WTC11 (cell line): ENCODE measurements around the gene ZFP36L1. TPM values are rescaled to one million over a fixed set of nuclear protein-coding genes. Genes with fewer than 3 reads are reported as not detected.

Experiments used
- ATAC-seq: fragments of 200-7000 bp; cut with Tn5 transposase; 2 replicates; pipeline ENCODE4 v1.10.0; 2021; ENCODE audit warnings: mild to moderate bottlenecking, moderate library complexity
- CTCF ChIA-PET: fragments of 300-600 bp; sonication (Branson Sonifier 250); formaldehyde crosslinking; loops from one replicate; lab custom pipeline; 2021; ENCODE audit warnings: antibody characterized with exemption; lab: Charles Lee
- POLR2A ChIA-PET: fragments of 350-600 bp; sonication (Branson Sonifier 250); formaldehyde crosslinking; loops from one replicate; lab custom pipeline; 2021; ENCODE audit warnings: antibody characterized with exemption; lab: Charles Lee
- DNase-seq: peaks from one replicate; pipeline ENCODE4 v3.0.0; 2021; ENCODE audit warnings: low spot score
- H3K27ac Mint-ChIP-seq: 2 replicates; pipeline ENCODE4 v1.8.0; 2021; ENCODE audit warnings: mixed read lengths
- H3K27me3 Mint-ChIP-seq: 2 replicates; pipeline ENCODE4 v1.8.0; 2021; ENCODE audit warnings: low read depth, mild to moderate bottlenecking, moderate library complexity, mixed read lengths
- H3K36me3 Mint-ChIP-seq: 2 replicates; pipeline ENCODE4 v1.8.0; 2021; ENCODE audit warnings: mixed read lengths
- H3K4me1 Mint-ChIP-seq: 2 replicates; pipeline ENCODE4 v1.8.0; 2022; ENCODE audit warnings: mixed read lengths
- H3K4me3 Mint-ChIP-seq: 2 replicates; pipeline ENCODE4 v1.8.0; 2021; ENCODE audit warnings: mild to moderate bottlenecking, moderate library complexity, mixed read lengths
- H3K9me3 Mint-ChIP-seq: 2 replicates; pipeline ENCODE4 v1.8.0; 2021; ENCODE audit warnings: mixed read lengths
- CBFB ChIP-seq: sonication (generic); formaldehyde crosslinking; IDR thresholded peaks from 2 replicates; pipeline ENCODE4 v1.8.1; 2022; ENCODE audit warnings: mild to moderate bottlenecking, low read depth, missing genetic modification reagents
- CREB1 ChIP-seq: sonication (generic); formaldehyde crosslinking; IDR thresholded peaks from 2 replicates; pipeline ENCODE4 v1.8.0; 2023; ENCODE audit warnings: mild to moderate bottlenecking, missing genetic modification reagents
- CREM ChIP-seq: sonication (generic); formaldehyde crosslinking; IDR thresholded peaks from 2 replicates; pipeline ENCODE4 v1.8.1; 2022; ENCODE audit warnings: mild to moderate bottlenecking, missing genetic modification reagents, moderate library complexity
- E2F1 ChIP-seq: sonication (generic); formaldehyde crosslinking; IDR thresholded peaks from 2 replicates; pipeline ENCODE4 v1.8.0; 2022; ENCODE audit warnings: mild to moderate bottlenecking, missing genetic modification reagents
- ETV6 ChIP-seq: sonication (generic); formaldehyde crosslinking; IDR thresholded peaks from 2 replicates; pipeline ENCODE4 v1.8.1; 2022; ENCODE audit warnings: mild to moderate bottlenecking, missing genetic modification reagents
- FOXJ3 ChIP-seq: sonication (generic); formaldehyde crosslinking; IDR thresholded peaks from 2 replicates; pipeline ENCODE4 v1.9.0; 2021; ENCODE audit warnings: missing genetic modification reagents, mild to moderate bottlenecking, borderline replicate concordance
- FOXP4 ChIP-seq: sonication (generic); formaldehyde crosslinking; IDR thresholded peaks from 2 replicates; pipeline ENCODE4 v1.8.0; 2022; ENCODE audit warnings: mild to moderate bottlenecking, missing genetic modification reagents
- GABPB1 ChIP-seq: sonication (generic); formaldehyde crosslinking; IDR thresholded peaks from 2 replicates; pipeline ENCODE4 v1.8.1; 2023; ENCODE audit warnings: mild to moderate bottlenecking, missing genetic modification reagents
- GRHL2 ChIP-seq: fragments of 250-450 bp; sonication (Bioruptor Pico); IDR thresholded peaks from 2 replicates; pipeline ENCODE4 v1.8.0; 2022; ENCODE audit warnings: mild to moderate bottlenecking, moderate library complexity; ENCODE audit not compliant: insufficient replicate concordance, severe bottlenecking
- NFATC4 ChIP-seq: fragments of 250-450 bp; sonication (Bioruptor Pico); IDR thresholded peaks from 2 replicates; pipeline ENCODE4 v1.9.0; 2021; ENCODE audit warnings: mild to moderate bottlenecking
- NR3C1 ChIP-seq: sonication (generic); formaldehyde crosslinking; conservative IDR thresholded peaks from 2 replicates; pipeline ENCODE4 v1.8.1; 2023; ENCODE audit warnings: low read depth, mild to moderate bottlenecking, missing genetic modification reagents
- OVOL2 ChIP-seq: fragments of 250-450 bp; sonication (Bioruptor Pico); IDR thresholded peaks from 2 replicates; pipeline ENCODE4 v1.9.0; 2021; ENCODE audit warnings: mild to moderate bottlenecking, borderline replicate concordance
- RORB ChIP-seq: fragments of 250-450 bp; sonication (Bioruptor Pico); IDR thresholded peaks from 2 replicates; pipeline ENCODE4 v1.9.0; 2021; ENCODE audit warnings: mild to moderate bottlenecking
- SMAD3 ChIP-seq: sonication (generic); formaldehyde crosslinking; IDR thresholded peaks from 2 replicates; pipeline ENCODE4 v1.8.0; 2022; ENCODE audit warnings: missing genetic modification reagents, mild to moderate bottlenecking, borderline replicate concordance
- SOX15 ChIP-seq: fragments of 250-450 bp; sonication (Bioruptor Pico); IDR thresholded peaks from 2 replicates; pipeline ENCODE4 v1.9.0; 2021; ENCODE audit warnings: mild to moderate bottlenecking
- TEAD1 ChIP-seq: sonication (generic); formaldehyde crosslinking; IDR thresholded peaks from 2 replicates; pipeline ENCODE4 v1.8.0; 2022; ENCODE audit warnings: mild to moderate bottlenecking, missing genetic modification reagents
- ZNF317 ChIP-seq: sonication (generic); formaldehyde crosslinking; IDR thresholded peaks from 2 replicates; pipeline ENCODE4 v1.8.1; 2023; ENCODE audit warnings: low read depth, mild to moderate bottlenecking, moderate library complexity, missing genetic modification reagents, borderline replicate concordance
- ZNF396 ChIP-seq: fragments of 250-450 bp; sonication (Bioruptor Pico); IDR thresholded peaks from 2 replicates; pipeline ENCODE4 v1.8.0; 2021; ENCODE audit warnings: mild to moderate bottlenecking, moderate library complexity, borderline replicate concordance
- ZNF416 ChIP-seq: fragments of 250-450 bp; sonication (Bioruptor Pico); IDR thresholded peaks from 2 replicates; pipeline ENCODE4 v1.9.0; 2021; ENCODE audit warnings: mild to moderate bottlenecking, inconsistent platforms
- total RNA-seq: library from RNA; stranded (reverse); gene quantifications from 3 replicates; pipeline ENCODE4 v1.2.3, GENCODE V29; 2021
- TF ChIP-seq, protein P1 (sequence below): sonication (generic); formaldehyde crosslinking; IDR thresholded peaks from 2 replicates; pipeline ENCODE4 v1.8.0; 2023; ENCODE audit warnings: mild to moderate bottlenecking, missing genetic modification reagents
- TF ChIP-seq, protein P2 (sequence below): fragments of 250-450 bp; sonication (Bioruptor Pico); IDR thresholded peaks from 2 replicates; pipeline ENCODE4 v1.9.0; 2021; ENCODE audit warnings: mild to moderate bottlenecking, borderline replicate concordance

Gene ZFP36L1
- total RNA-seq, 1 experiment from 2014 or later = 132 TPM

- ATAC-seq = no peak
- Mint-ChIP-seq H3K27me3 (peaks cover 2% of the 10 kb centered on the region; the same call in 1 of the 2 replicates), H3K9me3 (no peaks in the 10 kb centered on the region), H3K36me3 (no peaks in the 10 kb centered on the region), H3K4me1 (peaks cover 17% of the 10 kb centered on the region), H3K4me3 (no peak overlapping the region), H3K27ac (no peak overlapping the region)
- no peak for DNase-seq
- CTCF ChIA-PET = interaction anchor here (0.6 to 4.0 kb wide), 11 partner anchors 14 to 1224 kb away, joined by 3 to 46 read pairs (median 5); partner anchors contain the start of genes PIGH and ZFP36L1
- no peak for TF ChIP-seq ZNF396 (CRISPR knock-in tag)
- TF ChIP-seq SMAD3 (CRISPR knock-in tag) = no peak
- no peak for TF ChIP-seq SOX15 (CRISPR knock-in tag)
- no peak for TF ChIP-seq NFATC4 (CRISPR knock-in tag)
- TF ChIP-seq, protein P1, sequence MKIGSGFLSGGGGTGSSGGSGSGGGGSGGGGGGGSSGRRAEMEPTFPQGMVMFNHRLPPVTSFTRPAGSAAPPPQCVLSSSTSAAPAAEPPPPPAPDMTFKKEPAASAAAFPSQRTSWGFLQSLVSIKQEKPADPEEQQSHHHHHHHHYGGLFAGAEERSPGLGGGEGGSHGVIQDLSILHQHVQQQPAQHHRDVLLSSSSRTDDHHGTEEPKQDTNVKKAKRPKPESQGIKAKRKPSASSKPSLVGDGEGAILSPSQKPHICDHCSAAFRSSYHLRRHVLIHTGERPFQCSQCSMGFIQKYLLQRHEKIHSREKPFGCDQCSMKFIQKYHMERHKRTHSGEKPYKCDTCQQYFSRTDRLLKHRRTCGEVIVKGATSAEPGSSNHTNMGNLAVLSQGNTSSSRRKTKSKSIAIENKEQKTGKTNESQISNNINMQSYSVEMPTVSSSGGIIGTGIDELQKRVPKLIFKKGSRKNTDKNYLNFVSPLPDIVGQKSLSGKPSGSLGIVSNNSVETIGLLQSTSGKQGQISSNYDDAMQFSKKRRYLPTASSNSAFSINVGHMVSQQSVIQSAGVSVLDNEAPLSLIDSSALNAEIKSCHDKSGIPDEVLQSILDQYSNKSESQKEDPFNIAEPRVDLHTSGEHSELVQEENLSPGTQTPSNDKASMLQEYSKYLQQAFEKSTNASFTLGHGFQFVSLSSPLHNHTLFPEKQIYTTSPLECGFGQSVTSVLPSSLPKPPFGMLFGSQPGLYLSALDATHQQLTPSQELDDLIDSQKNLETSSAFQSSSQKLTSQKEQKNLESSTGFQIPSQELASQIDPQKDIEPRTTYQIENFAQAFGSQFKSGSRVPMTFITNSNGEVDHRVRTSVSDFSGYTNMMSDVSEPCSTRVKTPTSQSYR = no peak
- TF ChIP-seq FOXP4 = no peak
- TF ChIP-seq CREM (CRISPR knock-in tag) = no peak
- no peak for TF ChIP-seq OVOL2 (CRISPR knock-in tag)
- no peak for TF ChIP-seq TEAD1 (CRISPR knock-in tag)
- TF ChIP-seq ETV6 (CRISPR knock-in tag) = no peak
- no peak for TF ChIP-seq NR3C1 (CRISPR knock-in tag)
- no peak for TF ChIP-seq RORB
- TF ChIP-seq CBFB (CRISPR knock-in tag) = no peak
- POLR2A ChIA-PET = interaction anchor here (1.1 kb wide), 2 partner anchors 8 to 10 kb away, joined by 3 to 4 read pairs; no protein-coding TSS in a partner anchor
Observed at GRCh38 chr14:68824207-68824516, 31.3 kb upstream of the ZFP36L1 start.

- no peaks in the 10 kb centered on the region for H3K36me3 Mint-ChIP-seq
- POLR2A ChIA-PET = no interaction called here
- no peak for ATAC-seq
- TF ChIP-seq GRHL2 = no peak
- TF ChIP-seq GABPB1 (CRISPR knock-in tag) = peak; percentile 37
- no peak for TF ChIP-seq ZNF416 (CRISPR knock-in tag)
- TF ChIP-seq, all 79 proteins: peak for 1
- Mint-ChIP-seq H3K27ac (no peak overlapping the region), H3K4me1 (peaks cover 20% of the 10 kb centered on the region), H3K27me3 (peaks cover 2% of the 10 kb centered on the region; the same call in 1 of the 2 replicates), H3K9me3 (no peaks in the 10 kb centered on the region), H3K4me3 (no peak overlapping the region)
- CTCF ChIA-PET = interaction anchor here (0.7 to 4.0 kb wide), 6 partner anchors 20 to 1223 kb away, joined by 3 to 46 read pairs (median 5); partner anchors contain the start of gene PIGH
- no peak for DNase-seq
Observed at GRCh38 chr14:68823434-68824206, 30.8 kb upstream of the ZFP36L1 start.

DNA sequence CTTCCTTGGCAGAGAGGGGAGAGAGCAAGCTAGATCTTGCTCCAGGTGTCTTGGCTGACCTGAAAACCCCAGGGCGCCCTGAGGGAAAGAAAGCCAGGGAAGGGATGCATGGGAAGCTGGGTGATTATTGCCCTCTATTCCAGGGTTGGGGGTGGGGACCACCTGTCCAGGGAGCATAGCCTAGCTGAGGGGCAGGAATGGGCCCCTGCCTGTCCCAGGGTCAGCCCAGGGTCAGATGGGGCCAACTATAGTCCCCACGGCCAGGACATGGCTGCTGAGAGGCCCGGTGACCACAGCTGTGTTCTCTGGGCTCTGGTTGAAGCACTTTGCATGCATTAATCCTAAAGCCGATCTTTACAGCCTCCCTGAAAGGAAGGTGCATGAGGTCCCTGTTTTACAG, 30.1 kb upstream of the ZFP36L1 start:
- DNase-seq = no peak
- no peaks in the 10 kb centered on the region for H3K9me3 Mint-ChIP-seq
- no peak for TF ChIP-seq GABPB1 (CRISPR knock-in tag)
- no peak for TF ChIP-seq ZNF317 (CRISPR knock-in tag)
- no peak for TF ChIP-seq FOXJ3 (CRISPR knock-in tag)
- TF ChIP-seq, protein P2, sequence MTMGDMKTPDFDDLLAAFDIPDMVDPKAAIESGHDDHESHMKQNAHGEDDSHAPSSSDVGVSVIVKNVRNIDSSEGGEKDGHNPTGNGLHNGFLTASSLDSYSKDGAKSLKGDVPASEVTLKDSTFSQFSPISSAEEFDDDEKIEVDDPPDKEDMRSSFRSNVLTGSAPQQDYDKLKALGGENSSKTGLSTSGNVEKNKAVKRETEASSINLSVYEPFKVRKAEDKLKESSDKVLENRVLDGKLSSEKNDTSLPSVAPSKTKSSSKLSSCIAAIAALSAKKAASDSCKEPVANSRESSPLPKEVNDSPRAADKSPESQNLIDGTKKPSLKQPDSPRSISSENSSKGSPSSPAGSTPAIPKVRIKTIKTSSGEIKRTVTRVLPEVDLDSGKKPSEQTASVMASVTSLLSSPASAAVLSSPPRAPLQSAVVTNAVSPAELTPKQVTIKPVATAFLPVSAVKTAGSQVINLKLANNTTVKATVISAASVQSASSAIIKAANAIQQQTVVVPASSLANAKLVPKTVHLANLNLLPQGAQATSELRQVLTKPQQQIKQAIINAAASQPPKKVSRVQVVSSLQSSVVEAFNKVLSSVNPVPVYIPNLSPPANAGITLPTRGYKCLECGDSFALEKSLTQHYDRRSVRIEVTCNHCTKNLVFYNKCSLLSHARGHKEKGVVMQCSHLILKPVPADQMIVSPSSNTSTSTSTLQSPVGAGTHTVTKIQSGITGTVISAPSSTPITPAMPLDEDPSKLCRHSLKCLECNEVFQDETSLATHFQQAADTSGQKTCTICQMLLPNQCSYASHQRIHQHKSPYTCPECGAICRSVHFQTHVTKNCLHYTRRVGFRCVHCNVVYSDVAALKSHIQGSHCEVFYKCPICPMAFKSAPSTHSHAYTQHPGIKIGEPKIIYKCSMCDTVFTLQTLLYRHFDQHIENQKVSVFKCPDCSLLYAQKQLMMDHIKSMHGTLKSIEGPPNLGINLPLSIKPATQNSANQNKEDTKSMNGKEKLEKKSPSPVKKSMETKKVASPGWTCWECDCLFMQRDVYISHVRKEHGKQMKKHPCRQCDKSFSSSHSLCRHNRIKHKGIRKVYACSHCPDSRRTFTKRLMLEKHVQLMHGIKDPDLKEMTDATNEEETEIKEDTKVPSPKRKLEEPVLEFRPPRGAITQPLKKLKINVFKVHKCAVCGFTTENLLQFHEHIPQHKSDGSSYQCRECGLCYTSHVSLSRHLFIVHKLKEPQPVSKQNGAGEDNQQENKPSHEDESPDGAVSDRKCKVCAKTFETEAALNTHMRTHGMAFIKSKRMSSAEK (CRISPR knock-in tag) = no peak
- TF ChIP-seq E2F1 (CRISPR knock-in tag) = no peak
- no peak for TF ChIP-seq CREB1
- ChIA-PET POLR2A (no interaction called here), CTCF (interaction anchor here (0.8 to 4.0 kb wide), 2 partner anchors 21 to 889 kb away, joined by 4 to 46 read pairs; no protein-coding TSS in a partner anchor)
- no peak overlapping the region for H3K27ac Mint-ChIP-seq
- ATAC-seq = no peak
- peaks cover 4% of the 10 kb centered on the region; the same call in 1 of the 2 replicates for H3K27me3 Mint-ChIP-seq
- peaks cover 27% of the 10 kb centered on the region for H3K4me1 Mint-ChIP-seq
- H3K4me3 Mint-ChIP-seq = no peak overlapping the region
- no peaks in the 10 kb centered on the region for H3K36me3 Mint-ChIP-seq
